SK-N-SH treated with all-trans-retinoic acid at 6 μM for 48 hours (cell line): ENCODE measurements around the gene MMP14.

Experiments
- CSDC2 ChIP-seq: fragments of 250-450 bp; sonication (Bioruptor Pico); IDR thresholded peaks from 2 replicates; pipeline ENCODE4 v1.5.0; 2020; ENCODE audit warnings: mild to moderate bottlenecking, moderate library complexity
- GLIS3 ChIP-seq: fragments of 250-450 bp; sonication (Bioruptor Pico); IDR thresholded peaks from 2 replicates; pipeline ENCODE4 v1.5.0; 2020; ENCODE audit warnings: mild to moderate bottlenecking, moderate library complexity
- RARB ChIP-seq: fragments of 250-450 bp; sonication (Bioruptor Pico); IDR thresholded peaks from 2 replicates; pipeline ENCODE4 v1.8.0; 2021; ENCODE audit warnings: mild to moderate bottlenecking, moderate library complexity
- SNAI2 ChIP-seq: fragments of 250-450 bp; sonication (Bioruptor Pico); IDR thresholded peaks from 2 replicates; pipeline ENCODE4 v1.5.0; 2020; ENCODE audit warnings: mild to moderate bottlenecking, moderate library complexity
- ZFP3 ChIP-seq: fragments of 250-450 bp; sonication (Bioruptor Pico); IDR thresholded peaks from 2 replicates; pipeline ENCODE4 v1.5.0; 2020; ENCODE audit warnings: mild to moderate bottlenecking, moderate library complexity
- ZNF565 ChIP-seq: fragments of 450-650 bp; formaldehyde crosslinking; conservative IDR thresholded peaks from 2 replicates; pipeline ENCODE4 v1.5.0; 2020; ENCODE audit warnings: low read depth, mild to moderate bottlenecking, moderate library complexity
- TF ChIP-seq, protein P1 (sequence below): fragments of 250-450 bp; sonication (Bioruptor Pico); IDR thresholded peaks from 2 replicates; pipeline ENCODE4 v1.8.0; 2020; ENCODE audit warnings: mild to moderate bottlenecking, moderate library complexity, borderline replicate concordance
- TF ChIP-seq, protein P2 (sequence below): fragments of 250-450 bp; sonication (Bioruptor Pico); IDR thresholded peaks from 2 replicates; pipeline ENCODE4 v1.5.1; 2021; ENCODE audit warnings: mild to moderate bottlenecking, moderate library complexity
- TF ChIP-seq, protein P3 (sequence below): fragments of 250-450 bp; sonication (Bioruptor Pico); IDR thresholded peaks from 2 replicates; pipeline ENCODE4 v1.5.0; 2020; ENCODE audit warnings: mild to moderate bottlenecking, moderate library complexity
- TF ChIP-seq, protein P4 (sequence below): fragments of 250-450 bp; sonication (Bioruptor Pico); IDR thresholded peaks from 2 replicates; pipeline ENCODE4 v1.5.1; 2020; ENCODE audit warnings: low read depth, mild to moderate bottlenecking, moderate library complexity

DNA sequence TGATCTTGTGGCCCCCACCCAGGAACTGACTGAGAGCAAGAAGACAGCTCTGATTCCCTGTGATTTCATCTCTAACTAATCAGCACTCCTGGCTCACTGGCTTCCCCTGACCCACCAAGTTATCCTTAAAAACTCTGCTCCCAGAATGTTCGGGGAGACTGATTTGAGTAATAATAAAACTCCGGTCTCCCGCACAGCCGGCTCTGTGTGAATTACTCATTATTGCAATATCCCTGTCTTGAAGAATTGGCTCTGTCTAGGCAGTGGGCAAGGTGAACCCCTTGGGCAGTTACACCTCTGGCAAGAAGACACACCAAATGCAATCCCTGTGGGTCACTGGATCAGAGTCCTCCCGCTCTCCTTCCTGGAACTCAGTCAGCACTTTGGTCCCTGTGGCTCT is 42.4 kb upstream of the MMP14 start:
- TF ChIP-seq, protein P1, sequence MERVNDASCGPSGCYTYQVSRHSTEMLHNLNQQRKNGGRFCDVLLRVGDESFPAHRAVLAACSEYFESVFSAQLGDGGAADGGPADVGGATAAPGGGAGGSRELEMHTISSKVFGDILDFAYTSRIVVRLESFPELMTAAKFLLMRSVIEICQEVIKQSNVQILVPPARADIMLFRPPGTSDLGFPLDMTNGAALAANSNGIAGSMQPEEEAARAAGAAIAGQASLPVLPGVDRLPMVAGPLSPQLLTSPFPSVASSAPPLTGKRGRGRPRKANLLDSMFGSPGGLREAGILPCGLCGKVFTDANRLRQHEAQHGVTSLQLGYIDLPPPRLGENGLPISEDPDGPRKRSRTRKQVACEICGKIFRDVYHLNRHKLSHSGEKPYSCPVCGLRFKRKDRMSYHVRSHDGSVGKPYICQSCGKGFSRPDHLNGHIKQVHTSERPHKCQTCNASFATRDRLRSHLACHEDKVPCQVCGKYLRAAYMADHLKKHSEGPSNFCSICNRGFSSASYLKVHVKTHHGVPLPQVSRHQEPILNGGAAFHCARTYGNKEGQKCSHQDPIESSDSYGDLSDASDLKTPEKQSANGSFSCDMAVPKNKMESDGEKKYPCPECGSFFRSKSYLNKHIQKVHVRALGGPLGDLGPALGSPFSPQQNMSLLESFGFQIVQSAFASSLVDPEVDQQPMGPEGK, result no peak
- TF ChIP-seq SNAI2 (no peak), RARB (no peak), ZFP3 (no peak), ZNF565 (CRISPR knock-in tag) (no peak), GLIS3 (CRISPR knock-in tag) (no peak), CSDC2 (CRISPR knock-in tag) (no peak)
- TF ChIP-seq, protein P2, sequence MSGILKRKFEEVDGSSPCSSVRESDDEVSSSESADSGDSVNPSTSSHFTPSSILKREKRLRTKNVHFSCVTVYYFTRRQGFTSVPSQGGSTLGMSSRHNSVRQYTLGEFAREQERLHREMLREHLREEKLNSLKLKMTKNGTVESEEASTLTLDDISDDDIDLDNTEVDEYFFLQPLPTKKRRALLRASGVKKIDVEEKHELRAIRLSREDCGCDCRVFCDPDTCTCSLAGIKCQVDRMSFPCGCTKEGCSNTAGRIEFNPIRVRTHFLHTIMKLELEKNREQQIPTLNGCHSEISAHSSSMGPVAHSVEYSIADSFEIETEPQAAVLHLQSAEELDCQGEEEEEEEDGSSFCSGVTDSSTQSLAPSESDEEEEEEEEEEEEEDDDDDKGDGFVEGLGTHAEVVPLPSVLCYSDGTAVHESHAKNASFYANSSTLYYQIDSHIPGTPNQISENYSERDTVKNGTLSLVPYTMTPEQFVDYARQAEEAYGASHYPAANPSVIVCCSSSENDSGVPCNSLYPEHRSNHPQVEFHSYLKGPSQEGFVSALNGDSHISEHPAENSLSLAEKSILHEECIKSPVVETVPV, result no peak
- TF ChIP-seq, protein P3, sequence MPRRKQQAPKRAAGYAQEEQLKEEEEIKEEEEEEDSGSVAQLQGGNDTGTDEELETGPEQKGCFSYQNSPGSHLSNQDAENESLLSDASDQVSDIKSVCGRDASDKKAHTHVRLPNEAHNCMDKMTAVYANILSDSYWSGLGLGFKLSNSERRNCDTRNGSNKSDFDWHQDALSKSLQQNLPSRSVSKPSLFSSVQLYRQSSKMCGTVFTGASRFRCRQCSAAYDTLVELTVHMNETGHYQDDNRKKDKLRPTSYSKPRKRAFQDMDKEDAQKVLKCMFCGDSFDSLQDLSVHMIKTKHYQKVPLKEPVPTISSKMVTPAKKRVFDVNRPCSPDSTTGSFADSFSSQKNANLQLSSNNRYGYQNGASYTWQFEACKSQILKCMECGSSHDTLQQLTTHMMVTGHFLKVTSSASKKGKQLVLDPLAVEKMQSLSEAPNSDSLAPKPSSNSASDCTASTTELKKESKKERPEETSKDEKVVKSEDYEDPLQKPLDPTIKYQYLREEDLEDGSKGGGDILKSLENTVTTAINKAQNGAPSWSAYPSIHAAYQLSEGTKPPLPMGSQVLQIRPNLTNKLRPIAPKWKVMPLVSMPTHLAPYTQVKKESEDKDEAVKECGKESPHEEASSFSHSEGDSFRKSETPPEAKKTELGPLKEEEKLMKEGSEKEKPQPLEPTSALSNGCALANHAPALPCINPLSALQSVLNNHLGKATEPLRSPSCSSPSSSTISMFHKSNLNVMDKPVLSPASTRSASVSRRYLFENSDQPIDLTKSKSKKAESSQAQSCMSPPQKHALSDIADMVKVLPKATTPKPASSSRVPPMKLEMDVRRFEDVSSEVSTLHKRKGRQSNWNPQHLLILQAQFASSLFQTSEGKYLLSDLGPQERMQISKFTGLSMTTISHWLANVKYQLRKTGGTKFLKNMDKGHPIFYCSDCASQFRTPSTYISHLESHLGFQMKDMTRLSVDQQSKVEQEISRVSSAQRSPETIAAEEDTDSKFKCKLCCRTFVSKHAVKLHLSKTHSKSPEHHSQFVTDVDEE (CRISPR knock-in tag), result no peak
- TF ChIP-seq, protein P4, sequence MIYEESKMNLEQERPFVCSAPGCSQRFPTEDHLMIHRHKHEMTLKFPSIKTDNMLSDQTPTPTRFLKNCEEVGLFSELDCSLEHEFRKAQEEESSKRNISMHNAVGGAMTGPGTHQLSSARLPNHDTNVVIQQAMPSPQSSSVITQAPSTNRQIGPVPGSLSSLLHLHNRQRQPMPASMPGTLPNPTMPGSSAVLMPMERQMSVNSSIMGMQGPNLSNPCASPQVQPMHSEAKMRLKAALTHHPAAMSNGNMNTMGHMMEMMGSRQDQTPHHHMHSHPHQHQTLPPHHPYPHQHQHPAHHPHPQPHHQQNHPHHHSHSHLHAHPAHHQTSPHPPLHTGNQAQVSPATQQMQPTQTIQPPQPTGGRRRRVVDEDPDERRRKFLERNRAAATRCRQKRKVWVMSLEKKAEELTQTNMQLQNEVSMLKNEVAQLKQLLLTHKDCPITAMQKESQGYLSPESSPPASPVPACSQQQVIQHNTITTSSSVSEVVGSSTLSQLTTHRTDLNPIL, result no peak
